Mucosa of descending colon (tissue), 3 donors: ENCODE measurements around the gene XKR7. TPM values are rescaled to one million over a fixed set of nuclear protein-coding genes. Genes with fewer than 3 reads are reported as not detected.

Experiments
- ATAC-seq: fragments of 200-7000 bp; cut with Tn5 transposase; one replicate; pipeline ENCODE4 v1.9.1; 2020; ENCODE audit warnings: mild to moderate bottlenecking, moderate library complexity
- DNase-seq, 3 donors: peaks; one replicate each; pipeline ENCODE4 v3.0.0-alpha.2; 2020
- H3K36me3 ChIP-seq: fragments of 200-600 bp; one replicate; pipeline ENCODE4 v1.8.0; 2021; ENCODE audit warnings: low read depth, mild to moderate bottlenecking
- H3K4me1 ChIP-seq: fragments of 200-600 bp; one replicate; pipeline ENCODE4 v1.8.0; 2021; ENCODE audit warnings: low read depth, mild to moderate bottlenecking
- H3K4me3 ChIP-seq: fragments of 200-600 bp; one replicate; pipeline ENCODE4 v1.8.0; 2021; ENCODE audit warnings: mild to moderate bottlenecking
- H3K9me3 ChIP-seq: fragments of 200-600 bp; one replicate; pipeline ENCODE4 v1.8.0; 2021; ENCODE audit warnings: mild to moderate bottlenecking
- intact Hi-C, 2 donors: fragments of 100-400 bp; cut with DNase I in 1 of 2; cut with micrococcal nuclease in 1 of 2; formaldehyde crosslinking; loops; one replicate each; pipeline versions ENCODE4 v1.11.0 to v1.11.1; 2022; cut with DNase I, micrococcal nuclease
- total RNA-seq, 3 donors: library from RNA; stranded (reverse); fragmentation: NEBNext Ultra II Directional in 2 of 3; extraction: Animal tissue kit (Norgen Biotek cat#: 25700) in 2 of 3; gene quantifications; one replicate each; pipeline versions ENCODE4 v1.2.1 to v1.2.4, GENCODE V29; 2021 to 2023
- TF ChIP-seq, protein P1 (sequence below): fragments of 200-600 bp; IDR thresholded peaks from one replicate; pipeline ENCODE4 v1.8.0; 2022; ENCODE audit warnings: antibody characterized with exemption, mild to moderate bottlenecking
- donor health status: DM: no; HTN: no; CAD: no; lungs with moderate emphysema.
- donor health status: DM: no; HTN: no; CAD: no.
- donor health status: DM: no; HTN: yes; CAD: no.

The XKR7 gene
- total RNA-seq, 3 donors from 2014 or later, result 0.09 to 0.13 (median 0.10) TPM

DNA sequence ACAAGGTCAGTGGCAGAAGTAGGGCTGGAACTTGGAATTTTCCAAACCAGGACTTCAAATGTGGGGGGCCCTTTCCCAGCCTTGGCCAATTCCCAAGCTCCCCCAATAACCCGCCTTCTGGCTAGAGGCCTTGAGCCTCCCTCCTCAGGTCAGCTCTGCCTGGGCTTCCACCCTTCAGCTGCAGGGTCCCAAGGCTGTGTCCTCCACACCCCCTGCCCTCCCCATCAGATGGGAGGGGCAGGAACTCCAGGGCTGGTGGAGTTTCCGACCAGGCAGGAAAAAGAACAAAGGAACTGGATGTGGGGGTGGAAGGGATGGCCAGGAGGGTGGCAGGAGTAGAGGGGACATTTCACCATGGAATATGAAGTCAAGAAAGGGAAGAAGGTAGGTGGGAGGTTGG is 42.1 kb downstream of the XKR7 start, which contains the start of gene CCM2L:
CCM2L (plus strand) TSS at position 338 of the 400 bp plus-strand sequence; CDS start at position 355, 17 bp downstream.
- DNase-seq (no peak), ATAC-seq (no peak)
- no peaks in the 10 kb centered on the region for H3K36me3 ChIP-seq
- intact Hi-C loops, result no loop called here
- H3K4me1 ChIP-seq, result no peaks in the 10 kb centered on the region
- TF ChIP-seq, protein P1, sequence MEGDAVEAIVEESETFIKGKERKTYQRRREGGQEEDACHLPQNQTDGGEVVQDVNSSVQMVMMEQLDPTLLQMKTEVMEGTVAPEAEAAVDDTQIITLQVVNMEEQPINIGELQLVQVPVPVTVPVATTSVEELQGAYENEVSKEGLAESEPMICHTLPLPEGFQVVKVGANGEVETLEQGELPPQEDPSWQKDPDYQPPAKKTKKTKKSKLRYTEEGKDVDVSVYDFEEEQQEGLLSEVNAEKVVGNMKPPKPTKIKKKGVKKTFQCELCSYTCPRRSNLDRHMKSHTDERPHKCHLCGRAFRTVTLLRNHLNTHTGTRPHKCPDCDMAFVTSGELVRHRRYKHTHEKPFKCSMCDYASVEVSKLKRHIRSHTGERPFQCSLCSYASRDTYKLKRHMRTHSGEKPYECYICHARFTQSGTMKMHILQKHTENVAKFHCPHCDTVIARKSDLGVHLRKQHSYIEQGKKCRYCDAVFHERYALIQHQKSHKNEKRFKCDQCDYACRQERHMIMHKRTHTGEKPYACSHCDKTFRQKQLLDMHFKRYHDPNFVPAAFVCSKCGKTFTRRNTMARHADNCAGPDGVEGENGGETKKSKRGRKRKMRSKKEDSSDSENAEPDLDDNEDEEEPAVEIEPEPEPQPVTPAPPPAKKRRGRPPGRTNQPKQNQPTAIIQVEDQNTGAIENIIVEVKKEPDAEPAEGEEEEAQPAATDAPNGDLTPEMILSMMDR, result no peak
- no peaks in the 10 kb centered on the region for H3K9me3 ChIP-seq
- no peak within 1 kb of the TSS for H3K4me3 ChIP-seq

DNA sequence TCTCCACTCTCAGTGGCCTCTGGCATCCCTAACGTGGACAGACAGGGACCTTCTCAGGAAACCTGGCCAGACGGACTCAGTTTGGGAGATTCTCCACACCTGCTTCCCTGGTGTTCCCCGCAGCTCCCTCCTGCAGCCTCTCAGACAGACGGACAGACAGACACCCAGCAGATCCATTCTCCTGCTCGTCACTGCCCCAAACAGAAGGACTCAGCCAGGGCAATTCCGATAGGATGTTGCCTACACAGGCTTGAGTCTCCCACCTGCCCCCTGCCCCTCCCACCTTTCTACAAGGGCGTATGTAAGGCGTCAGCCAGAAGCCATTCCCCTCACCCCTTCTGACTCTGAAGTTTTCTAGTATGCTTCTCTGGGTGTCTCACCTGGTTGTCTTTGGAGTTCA is 42.7 kb downstream of the XKR7 start:
- no peak for DNase-seq
- Histone ChIP-seq H3K9me3 (no peaks in the 10 kb centered on the region), H3K4me1 (no peaks in the 10 kb centered on the region), H3K36me3 (no peaks in the 10 kb centered on the region), H3K4me3 (no peak overlapping the region)
- ATAC-seq, result no peak
- intact Hi-C loops, result no loop called here
- TF ChIP-seq, protein P1, result no peak

DNA sequence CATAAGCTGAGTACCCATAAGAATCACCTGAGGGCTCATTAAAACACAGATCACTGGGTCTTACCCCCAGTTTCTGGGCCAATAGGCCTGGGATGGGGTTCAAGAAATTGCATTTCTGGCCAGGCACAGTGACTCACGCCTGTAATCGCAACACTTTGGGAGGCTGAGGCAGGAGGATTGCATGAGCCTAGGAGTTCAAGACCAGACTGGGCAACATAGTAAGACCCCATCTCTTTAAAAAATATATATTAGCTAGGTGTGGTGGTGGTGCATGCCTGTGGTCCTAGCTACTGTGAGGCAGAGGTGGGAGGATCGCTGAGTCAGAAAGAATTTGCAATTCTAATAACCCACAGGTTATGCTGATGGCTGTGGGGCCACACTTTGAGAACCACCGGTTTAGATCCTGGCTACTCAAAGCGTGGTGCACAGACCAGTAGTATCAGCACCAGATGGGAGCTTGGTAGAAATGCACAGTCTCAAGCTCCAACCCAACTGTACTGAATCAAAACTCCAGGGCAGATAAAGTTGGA is 44.3 kb downstream of the XKR7 start:
- no peaks in the 10 kb centered on the region for H3K36me3 ChIP-seq
- intact Hi-C loops, result no loop called here
- no peaks in the 10 kb centered on the region for H3K9me3 ChIP-seq
- DNase-seq (no peak), ATAC-seq (no peak)
- no peaks in the 10 kb centered on the region for H3K4me1 ChIP-seq
- no peak overlapping the region for H3K4me3 ChIP-seq
- TF ChIP-seq, protein P1, result no peak

DNA sequence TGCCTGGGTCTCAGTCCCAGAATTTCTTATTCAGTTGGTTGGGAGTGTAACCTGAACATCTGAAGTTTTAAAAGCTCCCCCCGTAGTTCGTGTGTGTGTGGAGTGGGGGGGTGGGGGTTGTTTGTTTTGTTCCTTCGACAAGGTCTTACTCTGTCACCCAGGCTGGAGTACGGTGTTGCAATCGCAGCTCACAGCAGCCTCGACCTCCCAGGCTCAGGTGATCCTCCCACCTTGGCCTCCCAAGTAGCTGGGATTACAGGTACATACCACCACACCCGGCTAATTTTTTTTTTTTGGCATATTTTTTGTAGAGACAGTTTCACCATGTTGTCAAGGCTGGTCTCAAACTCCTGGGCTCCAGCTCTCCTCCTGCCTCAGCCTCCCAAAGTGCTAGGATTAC is 45.4 kb downstream of the XKR7 start:
- intact Hi-C loops, result no loop called here
- H3K9me3 ChIP-seq, result no peaks in the 10 kb centered on the region
- H3K36me3 ChIP-seq, result no peaks in the 10 kb centered on the region
- H3K4me3 ChIP-seq, result no peak overlapping the region
- H3K4me1 ChIP-seq, result peaks cover 2% of the 10 kb centered on the region
- TF ChIP-seq, protein P1, result no peak
- DNase-seq, result no peak
- no peak for ATAC-seq

DNA sequence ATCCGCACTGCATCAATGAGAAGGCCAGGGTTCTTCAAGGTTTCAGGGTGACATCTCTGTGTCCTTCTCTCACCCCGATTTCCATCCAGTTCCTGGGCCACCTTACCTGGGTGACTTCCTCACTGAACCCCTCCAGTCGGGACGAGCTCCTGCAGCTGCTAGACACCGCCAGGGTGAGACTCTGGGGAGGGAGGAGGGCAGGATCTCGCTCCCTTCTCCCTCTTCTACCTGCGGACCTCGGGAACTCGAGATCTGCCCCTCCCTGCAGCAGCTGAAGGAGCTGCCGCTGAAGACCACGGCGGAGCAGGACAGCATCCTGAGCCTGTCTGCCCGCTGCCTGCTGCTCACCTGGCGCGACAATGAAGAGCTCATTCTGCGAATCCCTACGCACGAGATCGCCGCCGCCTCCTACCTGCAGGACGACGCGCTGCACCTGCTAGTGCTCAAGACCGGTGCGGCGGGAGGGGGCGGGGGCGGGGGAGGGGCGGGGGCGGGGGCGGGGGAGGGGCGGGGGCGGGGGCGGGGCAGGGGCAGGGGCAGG is 49.8 kb downstream of the XKR7 start:
- DNase-seq (peak in 2 of 3 donors; percentile 75), ATAC-seq (peak; percentile 86)
- intact Hi-C loops, result no loop called here
- H3K4me1 ChIP-seq, result peaks cover 7% of the 10 kb centered on the region
- no peaks in the 10 kb centered on the region for H3K36me3 ChIP-seq
- H3K9me3 ChIP-seq, result no peaks in the 10 kb centered on the region
- H3K4me3 ChIP-seq, result no peak overlapping the region
- TF ChIP-seq, protein P1, result no peak
